OCI-LY7 (cell line): ENCODE measurements around the gene SOCS6. TPM values are rescaled to one million over a fixed set of nuclear protein-coding genes. Genes with fewer than 3 reads are reported as not detected.

Experiments
- BruUV-seq: library from RNA; stranded (reverse); fragments of 400-500 nt; replicated peaks from 2 replicates; lab custom pipeline; 2021; lab: Mats Ljungman, UMichigan
- CTCF ChIA-PET: fragments of 300-600 bp; sonication (Branson Sonifier 250); formaldehyde crosslinking; loops from one replicate; lab custom pipeline; 2022; ENCODE audit warnings: antibody characterized with exemption; ENCODE audit not compliant: unreplicated experiment; lab: Charles Lee
- POLR2A ChIA-PET: fragments of 300-600 bp; sonication (Branson Sonifier 250); formaldehyde crosslinking; loops from one replicate; lab custom pipeline; 2022; ENCODE audit warnings: antibody characterized with exemption; lab: Charles Lee
- DNase-seq: peaks from one replicate; pipeline ENCODE4 v3.0.0-alpha.2; 2015; ENCODE audit warnings: low spot score
- H2AFZ ChIP-seq: fragments of 200-600 bp; sonication (generic), shearing (Covaris generic); 2 replicates; pipeline ENCODE4 v1.6.1; 2014; ENCODE audit warnings: mild to moderate bottlenecking, antibody characterized with exemption, low read length, moderate library complexity
- H3K27ac ChIP-seq: fragments of 200-600 bp; sonication (generic); 2 replicates; pipeline ENCODE4 v1.5.1; 2014; ENCODE audit warnings: mixed run types, low read depth, mild to moderate bottlenecking, moderate library complexity, low read length, inconsistent platforms; ENCODE audit not compliant: poor library complexity, severe bottlenecking
- H3K36me3 ChIP-seq: fragments of 200-600 bp; sonication (generic); 2 replicates; pipeline ENCODE4 v1.6.1; 2014; ENCODE audit warnings: mild to moderate bottlenecking, antibody characterized with exemption, low read length, moderate library complexity, mixed read lengths; ENCODE audit not compliant: insufficient read depth
- H3K4me1 ChIP-seq: fragments of 200-600 bp; sonication (generic); 2 replicates; pipeline ENCODE4 v1.5.1; 2014; ENCODE audit warnings: mild to moderate bottlenecking, low read length; ENCODE audit not compliant: insufficient read depth, poor library complexity, severe bottlenecking
- H3K4me2 ChIP-seq: fragments of 200-600 bp; sonication (generic); 2 replicates; pipeline ENCODE4 v1.6.1; 2014; ENCODE audit warnings: mild to moderate bottlenecking, low read length
- H3K4me3 ChIP-seq: fragments of 200-600 bp; sonication (generic); 2 replicates; pipeline ENCODE4 v1.5.1; 2014; ENCODE audit warnings: mild to moderate bottlenecking, low read depth, low read length; ENCODE audit not compliant: poor library complexity, severe bottlenecking
- H3K79me2 ChIP-seq: fragments of 200-600 bp; sonication (generic); 2 replicates; pipeline ENCODE4 v1.6.1; 2016; ENCODE audit warnings: low read depth, mild to moderate bottlenecking, low read length, moderate library complexity, mixed read lengths; ENCODE audit not compliant: insufficient read depth
- H3K9me2 ChIP-seq: fragments of 200-600 bp; sonication (generic); 2 replicates; pipeline ENCODE4 v1.6.1; 2016; ENCODE audit warnings: mild to moderate bottlenecking, low read length, mixed read lengths; ENCODE audit not compliant: insufficient read depth
- H3K9me3 ChIP-seq: fragments of 200-600 bp; sonication (generic); 2 replicates; pipeline ENCODE4 v1.6.1; 2014; ENCODE audit warnings: mild to moderate bottlenecking, mixed run types, low read length, mixed read lengths
- H4K20me1 ChIP-seq: fragments of 200-600 bp; sonication (generic); 2 replicates; pipeline ENCODE4 v1.6.1; 2014; ENCODE audit warnings: mild to moderate bottlenecking, antibody characterized with exemption, low read length, moderate library complexity, mixed read lengths; ENCODE audit not compliant: insufficient read depth
- EZH2phosphoT487 ChIP-seq: fragments of 200-600 bp; sonication (generic); IDR thresholded peaks from 2 replicates; pipeline ENCODE4 v1.6.1; 2018; ENCODE audit warnings: low read depth, borderline replicate concordance, mild to moderate bottlenecking, mixed run types, antibody characterized with exemption, low read length, moderate library complexity, mixed read lengths
- intact Hi-C: fragments of 100-400 bp; cut with micrococcal nuclease; formaldehyde crosslinking; loops from one replicate; pipeline ENCODE4 v1.10.0; 2022; ENCODE audit not compliant: unreplicated experiment
- total RNA-seq, 2 experiments: library from RNA; depleted of rRNA in 1 of 2; stranded (reverse); fragments of >200 nt in 1 of 2; shearing (Covaris generic) in 1 of 2; gene quantifications; 2 replicates each; pipeline ENCODE4 v1.2.3, GENCODE V29; 2014 to 2022
- TF ChIP-seq, protein P1 (sequence below): fragments of 200-600 bp; sonication (generic); conservative IDR thresholded peaks from 2 replicates; pipeline ENCODE4 v1.5.1; 2014; ENCODE audit warnings: mild to moderate bottlenecking, antibody characterized with exemption, low read length, moderate library complexity, mixed read lengths

The SOCS6 gene
- total RNA-seq, 2 experiments from 2014 or later: not detected

DNA sequence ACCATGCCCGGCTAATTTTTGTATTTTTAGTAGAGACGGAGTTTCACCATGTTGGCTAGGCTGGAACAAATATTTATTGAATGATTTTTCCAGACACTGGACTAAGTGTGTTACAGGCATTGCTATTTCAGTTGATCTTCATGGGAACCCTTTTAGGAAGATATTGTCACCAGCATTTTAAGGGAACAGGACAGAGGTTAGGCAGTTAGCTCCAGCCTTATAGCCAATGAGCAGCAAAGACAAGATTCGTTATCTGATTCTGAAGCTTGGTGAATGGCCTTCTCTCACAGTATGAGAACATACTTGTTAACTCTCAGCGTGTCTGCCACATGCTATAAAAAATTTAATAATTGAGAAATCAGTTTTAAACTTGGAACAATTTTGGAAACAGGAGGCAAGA, 73.4 kb downstream of the SOCS6 start:
- ChIA-PET POLR2A (no interaction called here), CTCF (no interaction called here)
- intact Hi-C loops: no loop called here
- H3K36me3 ChIP-seq: no peaks in the 10 kb centered on the region
- DNase-seq: no peak
- H3K4me1 ChIP-seq: no peaks in the 10 kb centered on the region
- no peak overlapping the region for H3K27ac ChIP-seq
- no peaks in the 10 kb centered on the region for H4K20me1 ChIP-seq
- H3K79me2 ChIP-seq: no peaks in the 10 kb centered on the region
- no peaks in the 10 kb centered on the region for H3K9me3 ChIP-seq
- no peak overlapping the region for H3K4me2 ChIP-seq
- BruUV-seq: no TSS peak
- no peaks in the 10 kb centered on the region for H3K9me2 ChIP-seq
- TF ChIP-seq EZH2phosphoT487: no peak
- TF ChIP-seq, protein P1, sequence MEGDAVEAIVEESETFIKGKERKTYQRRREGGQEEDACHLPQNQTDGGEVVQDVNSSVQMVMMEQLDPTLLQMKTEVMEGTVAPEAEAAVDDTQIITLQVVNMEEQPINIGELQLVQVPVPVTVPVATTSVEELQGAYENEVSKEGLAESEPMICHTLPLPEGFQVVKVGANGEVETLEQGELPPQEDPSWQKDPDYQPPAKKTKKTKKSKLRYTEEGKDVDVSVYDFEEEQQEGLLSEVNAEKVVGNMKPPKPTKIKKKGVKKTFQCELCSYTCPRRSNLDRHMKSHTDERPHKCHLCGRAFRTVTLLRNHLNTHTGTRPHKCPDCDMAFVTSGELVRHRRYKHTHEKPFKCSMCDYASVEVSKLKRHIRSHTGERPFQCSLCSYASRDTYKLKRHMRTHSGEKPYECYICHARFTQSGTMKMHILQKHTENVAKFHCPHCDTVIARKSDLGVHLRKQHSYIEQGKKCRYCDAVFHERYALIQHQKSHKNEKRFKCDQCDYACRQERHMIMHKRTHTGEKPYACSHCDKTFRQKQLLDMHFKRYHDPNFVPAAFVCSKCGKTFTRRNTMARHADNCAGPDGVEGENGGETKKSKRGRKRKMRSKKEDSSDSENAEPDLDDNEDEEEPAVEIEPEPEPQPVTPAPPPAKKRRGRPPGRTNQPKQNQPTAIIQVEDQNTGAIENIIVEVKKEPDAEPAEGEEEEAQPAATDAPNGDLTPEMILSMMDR: no peak
- no peak overlapping the region for H2AFZ ChIP-seq
- no peak overlapping the region for H3K4me3 ChIP-seq

DNA sequence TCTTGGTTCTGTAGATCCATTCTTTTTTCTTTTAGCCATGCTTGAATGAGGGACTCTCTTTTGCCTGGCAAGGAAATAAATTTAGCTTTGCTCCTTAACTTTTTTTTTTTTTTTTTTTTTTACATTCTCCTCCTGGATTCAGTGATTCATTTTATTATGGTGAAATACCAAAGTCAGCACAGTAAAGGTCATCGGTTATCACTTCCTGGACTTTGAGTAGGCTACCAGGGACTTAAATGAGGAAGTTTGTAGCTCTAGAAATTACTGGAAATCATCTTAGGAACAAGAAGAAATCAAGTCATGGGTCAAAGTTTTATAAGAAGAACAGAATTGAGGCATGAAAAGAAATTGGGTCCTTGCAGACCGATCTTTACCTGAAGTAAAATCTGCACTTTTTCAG, 75.0 kb downstream of the SOCS6 start:
- no peaks in the 10 kb centered on the region for H4K20me1 ChIP-seq
- H3K4me1 ChIP-seq: no peaks in the 10 kb centered on the region
- H3K9me3 ChIP-seq: no peaks in the 10 kb centered on the region
- ChIA-PET CTCF (no interaction called here), POLR2A (no interaction called here)
- no peaks in the 10 kb centered on the region for H3K79me2 ChIP-seq
- BruUV-seq: no TSS peak
- H3K9me2 ChIP-seq: no peaks in the 10 kb centered on the region
- H2AFZ ChIP-seq: no peak overlapping the region
- no peak for TF ChIP-seq EZH2phosphoT487
- TF ChIP-seq, protein P1: no peak
- no peak overlapping the region for H3K27ac ChIP-seq
- H3K4me2 ChIP-seq: no peak overlapping the region
- intact Hi-C loops: no loop called here
- DNase-seq: no peak
- H3K36me3 ChIP-seq: no peaks in the 10 kb centered on the region
- H3K4me3 ChIP-seq: no peak overlapping the region

DNA sequence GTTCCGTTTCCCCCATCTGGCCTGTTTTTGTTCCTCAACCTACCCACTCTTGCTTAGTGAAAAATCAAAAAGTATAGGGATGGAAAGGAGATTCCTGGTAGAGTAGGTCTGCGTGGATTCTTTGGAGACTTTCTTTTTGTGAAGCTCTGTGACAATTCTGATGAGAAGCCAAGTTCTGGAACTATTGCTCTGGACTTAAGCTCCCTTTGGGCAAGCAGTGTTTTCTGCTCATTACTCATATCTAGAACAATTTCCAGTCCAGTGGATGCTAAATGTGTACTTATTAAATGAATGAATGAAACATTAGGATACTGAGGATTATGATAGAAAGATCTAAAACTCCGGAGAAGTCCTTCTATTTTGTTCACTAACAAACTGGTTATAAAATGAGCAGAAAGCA, 76.5 kb downstream of the SOCS6 start:
- Histone ChIP-seq H3K79me2 (no peaks in the 10 kb centered on the region), H3K4me2 (no peak overlapping the region), H3K36me3 (no peaks in the 10 kb centered on the region), H3K4me3 (no peak overlapping the region), H3K9me3 (no peaks in the 10 kb centered on the region), H3K27ac (no peak overlapping the region), H4K20me1 (no peaks in the 10 kb centered on the region), H2AFZ (no peak overlapping the region), H3K4me1 (no peaks in the 10 kb centered on the region), H3K9me2 (no peaks in the 10 kb centered on the region)
- TF ChIP-seq, protein P1: no peak
- TF ChIP-seq EZH2phosphoT487: no peak
- POLR2A ChIA-PET: no interaction called here
- no peak for DNase-seq
- intact Hi-C loops: no loop called here
- CTCF ChIA-PET: no interaction called here
- no TSS peak for BruUV-seq
